PC-9 (cell line): ENCODE measurements around the gene C11orf42.

ENCODE experiments used
- EZH2 ChIP-seq: fragments of 200-600 bp; sonication (generic); IDR thresholded peaks from 2 replicates; pipeline ENCODE4 v1.8.0; 2017; ENCODE audit warnings: antibody characterized with exemption, low read depth
- TF ChIP-seq, protein P1 (sequence below): fragments of 200-600 bp; sonication (generic); conservative IDR thresholded peaks from 2 replicates; pipeline ENCODE4 v1.6.1; 2017; ENCODE audit warnings: mixed run types, antibody characterized with exemption, mild to moderate bottlenecking, moderate library complexity

DNA sequence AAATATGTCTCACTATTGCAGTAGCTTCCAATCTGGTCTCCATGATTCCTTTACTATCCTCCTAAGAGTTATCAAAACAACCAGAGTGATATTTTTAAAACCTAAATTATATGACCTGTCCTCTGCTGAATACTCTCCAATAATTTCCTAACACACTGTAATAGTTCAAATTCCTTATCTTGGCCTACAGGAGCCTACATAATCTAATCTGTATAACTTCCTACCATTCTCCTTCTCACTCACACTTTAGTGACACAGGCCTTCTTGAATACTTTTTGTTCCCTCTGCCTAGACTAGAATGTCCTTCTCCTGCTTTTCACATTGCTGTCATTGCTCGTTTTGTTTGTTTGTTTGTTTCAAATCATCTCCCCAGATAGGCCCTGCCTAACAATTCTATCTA is 19.7 kb downstream of the C11orf42 start:
- TF ChIP-seq, protein P1, sequence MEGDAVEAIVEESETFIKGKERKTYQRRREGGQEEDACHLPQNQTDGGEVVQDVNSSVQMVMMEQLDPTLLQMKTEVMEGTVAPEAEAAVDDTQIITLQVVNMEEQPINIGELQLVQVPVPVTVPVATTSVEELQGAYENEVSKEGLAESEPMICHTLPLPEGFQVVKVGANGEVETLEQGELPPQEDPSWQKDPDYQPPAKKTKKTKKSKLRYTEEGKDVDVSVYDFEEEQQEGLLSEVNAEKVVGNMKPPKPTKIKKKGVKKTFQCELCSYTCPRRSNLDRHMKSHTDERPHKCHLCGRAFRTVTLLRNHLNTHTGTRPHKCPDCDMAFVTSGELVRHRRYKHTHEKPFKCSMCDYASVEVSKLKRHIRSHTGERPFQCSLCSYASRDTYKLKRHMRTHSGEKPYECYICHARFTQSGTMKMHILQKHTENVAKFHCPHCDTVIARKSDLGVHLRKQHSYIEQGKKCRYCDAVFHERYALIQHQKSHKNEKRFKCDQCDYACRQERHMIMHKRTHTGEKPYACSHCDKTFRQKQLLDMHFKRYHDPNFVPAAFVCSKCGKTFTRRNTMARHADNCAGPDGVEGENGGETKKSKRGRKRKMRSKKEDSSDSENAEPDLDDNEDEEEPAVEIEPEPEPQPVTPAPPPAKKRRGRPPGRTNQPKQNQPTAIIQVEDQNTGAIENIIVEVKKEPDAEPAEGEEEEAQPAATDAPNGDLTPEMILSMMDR = no peak
- no peak for TF ChIP-seq EZH2
